Stimulated activated CD8-positive, alpha-beta memory T cell treated with anti-CD3 and anti-CD28 coated beads, Interleukin-4, amount 100 ng/mL, for 4 hours (primary cell): Measurements from ENCODE around the gene RGMA.

Experiments used
- DNase-seq, 2 donors: peaks; one replicate each; pipeline ENCODE4 v3.0.0-alpha.2; 2020; ENCODE audit warnings: low read depth in 2 of 2, low spot score in 1 of 2

RGMA gene

GRCh38 chr15:93093765-93094164 is 4.8 kb upstream of the RGMA start:
- DNase-seq, result no peak

- no peak for DNase-seq
These were observed 2.5 kb upstream of the RGMA start for GRCh38 chr15:93091465-93091864.

GRCh38 chr15:93089727-93090305 is 805 bp upstream of the RGMA start:
- no peak for DNase-seq

GRCh38 chr15:93088200-93088980 is 621 bp downstream of the RGMA start:
- no peak for DNase-seq

DNA sequence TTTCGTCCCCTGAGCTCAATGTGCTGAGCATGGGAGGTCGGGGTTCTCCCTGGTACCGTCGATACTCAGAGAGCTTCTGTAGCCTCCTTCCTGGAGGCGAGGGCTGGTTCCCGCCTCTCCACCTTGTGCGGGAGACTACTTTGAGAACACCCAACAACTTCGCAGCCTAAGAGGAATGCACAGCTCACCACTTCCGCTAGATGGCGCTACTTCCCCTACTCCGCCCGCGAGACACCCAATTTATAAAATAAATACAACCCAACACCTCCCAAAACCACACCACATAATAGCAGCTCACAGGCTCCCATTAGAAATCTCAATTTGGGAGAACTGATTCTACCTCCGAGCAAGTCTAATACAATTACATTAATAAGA is 1.2 kb downstream of the RGMA start:
- DNase-seq, result peak; percentile 42 to 43

GRCh38 chr15:93086791-93087190 is 2.2 kb downstream of the RGMA start:
- no peak for DNase-seq

GRCh38 chr15:93085692-93086091 is 3.3 kb downstream of the RGMA start:
- DNase-seq, result no peak

- DNase-seq, result no peak
These were observed 6.2 kb downstream of the RGMA start for GRCh38 chr15:93082861-93083260.

GRCh38 chr15:93081399-93081798 is 7.6 kb downstream of the RGMA start:
- no peak for DNase-seq

GRCh38 chr15:93080451-93080850 is 8.6 kb downstream of the RGMA start:
- no peak for DNase-seq

DNA sequence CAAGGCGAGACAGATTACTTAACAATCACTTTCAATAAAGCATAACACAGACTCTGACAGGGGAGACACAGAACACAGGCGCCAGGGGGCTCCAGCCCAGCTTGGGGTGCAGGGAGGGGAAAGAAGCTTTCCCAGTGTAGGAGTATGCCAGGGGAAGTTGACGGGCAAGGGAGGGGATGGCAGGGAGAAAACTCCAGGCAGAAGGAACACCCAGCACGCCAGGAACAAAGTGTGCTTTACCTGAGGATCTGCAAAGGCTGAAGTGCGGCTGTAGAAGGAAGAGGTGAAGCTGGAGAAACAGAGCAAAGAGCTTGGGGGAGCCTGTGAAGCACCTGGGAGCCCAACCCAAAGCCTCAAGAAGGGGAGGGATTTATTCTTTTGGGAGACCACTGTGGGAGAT is 12.1 kb downstream of the RGMA start:
- DNase-seq, result no peak

DNA sequence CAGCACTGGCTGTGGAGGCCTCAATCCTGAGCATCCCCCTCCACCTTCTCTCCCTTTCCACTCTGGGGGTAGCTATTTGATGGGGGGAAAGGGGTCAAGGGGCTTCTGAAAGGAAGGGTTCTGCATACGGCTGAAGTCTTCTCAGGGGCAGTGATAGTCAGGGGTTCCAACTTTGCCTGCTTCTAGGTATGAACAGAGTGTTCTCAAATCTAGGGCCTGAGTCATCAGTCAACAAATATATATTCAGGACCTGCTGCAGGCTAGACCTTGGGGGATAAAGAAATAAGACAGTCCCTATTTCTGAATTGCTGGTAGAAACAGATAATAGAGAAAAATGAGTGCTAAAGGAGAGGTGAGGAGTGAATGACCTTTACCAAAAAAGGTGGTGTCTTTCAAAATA is 12.8 kb downstream of the RGMA start:
- DNase-seq, result no peak

DNA sequence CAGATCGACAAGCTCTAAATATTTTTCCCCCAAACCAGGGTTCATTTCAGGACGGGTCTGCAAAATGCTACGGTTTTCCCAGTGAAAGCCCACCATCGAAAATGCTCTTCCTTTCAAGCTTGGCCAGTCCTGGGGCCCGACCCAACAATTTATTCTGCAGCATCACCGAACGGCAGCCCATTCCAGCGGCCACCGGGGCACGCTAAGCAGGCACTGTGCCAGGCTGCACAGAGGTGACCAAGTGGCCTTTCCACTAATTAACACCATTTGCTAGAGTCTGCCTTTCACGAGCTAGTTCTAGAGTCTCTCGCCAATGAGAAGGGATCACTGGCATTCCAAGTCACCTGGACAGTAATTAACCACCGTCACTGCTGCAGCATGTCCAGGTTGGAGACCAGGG is 14.4 kb downstream of the RGMA start:
- DNase-seq, result no peak

DNA sequence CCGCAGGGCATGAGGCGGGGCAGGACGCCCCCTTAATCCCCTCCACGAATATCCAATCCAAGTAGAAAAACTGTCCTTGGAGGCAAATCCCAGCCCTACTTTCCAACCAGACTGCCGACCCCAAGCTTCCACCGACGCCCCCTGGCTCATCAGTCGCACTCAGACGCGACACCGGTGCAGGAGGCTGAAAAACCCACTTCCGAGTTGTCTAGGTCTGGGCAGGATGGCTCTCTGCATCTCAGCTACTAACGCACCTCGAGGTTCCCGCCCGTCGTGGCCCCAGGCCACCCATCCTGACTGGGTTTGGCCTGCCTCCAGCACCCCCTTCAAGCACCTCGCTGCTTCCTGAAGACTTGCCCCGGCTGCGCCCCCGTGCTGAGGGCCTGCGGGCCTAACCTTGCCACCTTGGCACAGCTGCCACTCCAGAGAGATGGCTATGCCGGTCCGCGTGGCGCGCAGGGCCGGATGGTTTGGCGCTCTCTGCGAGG is 15.5 kb downstream of the RGMA start:
- no peak for DNase-seq

DNA sequence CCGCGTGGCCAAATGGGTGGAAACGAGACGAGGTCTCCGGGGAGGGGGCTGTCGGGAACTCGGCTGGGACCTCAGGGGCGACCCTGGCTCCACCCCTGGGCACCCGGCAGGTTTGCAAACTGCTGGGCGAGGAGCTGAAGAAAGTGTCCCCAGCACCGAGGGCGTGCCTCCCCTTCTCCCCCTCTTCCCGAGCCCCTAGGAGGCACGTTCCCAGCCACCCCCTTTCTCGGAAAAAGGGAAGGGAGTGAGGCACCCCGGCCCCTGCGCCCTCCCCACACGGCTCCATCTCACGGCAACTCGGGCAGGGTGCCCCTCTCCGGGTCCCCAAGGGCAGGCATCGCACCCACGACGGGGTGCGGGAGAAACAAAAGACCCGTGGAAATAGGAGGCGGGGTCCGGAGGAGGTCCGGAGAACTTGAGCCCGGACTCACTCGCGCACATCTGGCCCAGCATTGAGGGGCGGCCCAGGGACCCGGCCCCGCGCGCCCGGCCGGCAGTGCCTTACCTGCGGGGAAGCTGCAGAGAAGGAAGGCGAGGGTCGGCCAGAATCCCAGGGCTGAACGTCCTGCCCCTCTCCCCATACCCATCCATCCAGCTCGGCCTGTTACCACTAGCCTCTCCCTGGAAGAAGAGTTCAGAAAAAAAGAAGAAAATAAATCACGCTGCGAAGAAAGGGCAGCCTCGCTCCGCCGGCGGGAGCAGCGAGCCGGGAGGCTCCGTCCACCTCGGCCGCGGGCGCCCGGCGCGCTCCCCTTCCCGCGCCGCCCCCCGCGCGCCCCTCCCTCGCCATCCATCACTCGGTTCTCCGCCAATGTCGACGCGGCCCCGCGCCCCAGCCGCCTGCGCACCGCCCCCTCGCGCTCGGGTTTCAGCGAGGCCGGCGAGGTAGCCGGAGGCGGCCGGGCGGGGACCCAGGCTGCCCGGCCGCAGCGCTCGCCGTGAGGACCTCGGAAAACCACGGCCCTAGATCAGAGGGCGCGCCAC is 16.3 kb downstream of the RGMA start:
- no peak for DNase-seq

DNA sequence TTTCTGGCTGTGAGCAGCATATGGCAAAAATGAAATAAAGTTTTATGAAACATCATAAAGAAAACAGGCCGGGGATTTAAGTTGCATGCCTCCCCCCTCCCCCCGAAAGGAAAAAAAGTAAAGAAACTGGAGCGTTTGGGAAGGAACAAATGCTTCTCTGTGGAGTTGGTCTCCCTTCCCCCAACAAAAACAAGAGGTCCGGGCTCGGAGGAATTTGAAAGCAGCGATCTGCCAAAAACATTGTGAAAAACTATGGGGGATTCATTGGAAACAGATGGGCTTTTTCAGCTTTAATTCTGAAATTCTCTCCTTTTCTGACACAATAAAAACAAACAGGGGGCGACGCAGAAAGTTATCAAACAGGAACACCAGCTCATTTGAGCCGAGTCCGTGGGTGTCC is 17.0 kb downstream of the RGMA start:
- DNase-seq, result no peak

- DNase-seq, result no peak
These were observed 17.5 kb downstream of the RGMA start for GRCh38 chr15:93071469-93071936.

DNA sequence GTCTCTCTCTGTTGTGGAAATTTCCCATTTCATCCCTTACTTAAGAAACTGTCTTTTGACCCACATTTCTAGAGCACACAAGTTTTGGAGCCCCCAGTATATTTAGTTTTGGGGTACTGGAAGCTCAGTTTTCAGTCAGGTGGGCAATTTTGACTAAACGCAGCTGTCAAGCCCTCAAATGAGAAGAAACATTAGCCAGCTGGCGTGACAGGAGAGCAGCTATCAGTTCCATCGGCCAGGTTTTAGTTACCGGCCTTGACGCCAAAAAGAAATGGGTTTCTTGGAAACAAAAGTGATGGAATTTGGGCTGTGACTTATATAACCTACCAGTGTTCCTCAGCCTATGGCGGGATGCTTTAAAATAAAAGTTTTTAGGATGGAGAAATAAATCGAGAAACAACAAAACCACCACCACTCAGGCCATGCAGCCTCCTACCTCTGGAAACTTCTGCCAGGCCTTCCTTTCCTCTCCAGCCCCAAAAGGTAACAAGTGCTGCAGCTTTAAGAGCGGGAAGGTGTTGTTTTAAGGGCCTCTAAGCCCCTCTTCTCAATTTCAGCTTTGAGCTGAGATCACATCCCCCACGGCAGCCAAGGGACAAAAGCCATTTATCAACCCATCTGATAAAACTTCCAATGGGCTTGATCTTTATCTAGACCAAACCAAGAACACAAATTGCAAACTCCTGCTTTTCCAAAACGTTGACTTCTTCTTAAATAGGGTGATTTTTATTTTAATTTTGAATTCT is 18.3 kb downstream of the RGMA start:
- DNase-seq, result no peak

DNA sequence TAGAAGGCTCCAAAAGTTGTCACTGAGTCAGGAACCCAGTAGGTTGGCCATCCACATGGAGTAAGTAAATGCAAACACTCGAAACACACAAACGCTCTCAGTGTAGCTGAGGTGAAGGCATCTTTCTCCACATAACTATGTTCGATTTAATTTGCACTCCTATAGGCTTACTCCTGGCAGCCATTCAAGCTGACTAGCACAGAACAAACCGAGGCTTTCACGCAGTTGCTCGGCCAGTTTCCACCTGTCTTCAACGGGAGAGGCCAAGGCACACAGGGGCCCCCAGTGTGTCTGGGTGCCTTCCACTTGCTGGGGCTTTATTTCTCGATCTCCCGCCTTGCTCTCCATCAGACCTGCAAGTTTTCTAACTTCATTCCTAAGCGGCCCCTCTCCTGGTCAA is 18.9 kb downstream of the RGMA start:
- DNase-seq, result no peak

DNA sequence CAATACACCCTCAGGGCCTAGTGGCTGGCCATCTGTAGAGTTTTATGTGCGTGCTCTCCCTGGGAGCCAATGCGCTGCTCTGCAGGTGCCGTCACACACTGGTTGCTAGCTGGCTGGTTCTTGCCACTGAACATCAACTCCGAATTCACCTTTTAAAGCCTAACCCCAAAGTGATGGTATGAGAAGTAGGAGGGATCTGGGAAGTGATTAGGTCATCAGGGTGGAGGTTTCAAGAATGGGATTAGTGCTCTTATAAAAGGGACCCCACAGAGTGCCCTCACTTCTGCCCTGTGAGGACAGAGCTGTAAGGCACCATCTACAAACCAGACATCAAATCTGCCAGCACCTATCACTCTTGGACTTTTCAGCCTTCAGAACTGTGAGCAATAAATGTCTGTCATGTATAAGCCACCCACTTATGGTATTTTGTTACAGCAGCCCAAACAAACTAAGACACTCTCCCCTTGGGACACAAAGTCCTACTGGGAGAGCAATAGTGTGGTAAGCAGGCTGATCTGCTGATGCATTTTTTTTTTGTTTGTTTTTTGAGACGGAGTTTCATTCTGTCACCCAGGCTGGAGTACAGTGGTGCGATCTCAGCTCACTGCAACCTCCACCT is 20.3 kb downstream of the RGMA start:
- no peak for DNase-seq
